TTC549 (cell line): Measurements from ENCODE around the gene SNRPA1.
A peak's percentile ranks its signal among the peaks of the same experiment; 100 is the strongest.

Experiments
- FAIRE-seq: peaks from 2 replicates; lab custom pipeline; 2012; peaks lifted over from hg19 to GRCh38; lab: Jason Lieb, UNC

SNRPA1 gene

GRCh38 chr15:101258238-101259144 lies 36.6 kb downstream of the SNRPA1 start:
- peak; percentile 15 for FAIRE-seq

- FAIRE-seq, result no peak
Measured at GRCh38 chr15:101256757-101257156, 38.3 kb downstream of the SNRPA1 start.

- FAIRE-seq, result no peak
Measured at GRCh38 chr15:101255615-101256241, 39.3 kb downstream of the SNRPA1 start.

GRCh38 chr15:101255051-101255395 lies 40.0 kb downstream of the SNRPA1 start:
- no peak for FAIRE-seq

GRCh38 chr15:101254157-101255050 lies 40.6 kb downstream of the SNRPA1 start:
- FAIRE-seq, result no peak

GRCh38 chr15:101252836-101253235 lies 42.2 kb downstream of the SNRPA1 start:
- no peak for FAIRE-seq

GRCh38 chr15:101251830-101252820 lies 42.9 kb downstream of the SNRPA1 start, which contains the start of gene CHSY1:
Gene CHSY1, minus strand, starts transcription at chr15:101252048. Its CDS starts 592 bp downstream, at chr15:101251456.
- no peak for FAIRE-seq

GRCh38 chr15:101250873-101251829 lies 43.9 kb downstream of the SNRPA1 start:
- FAIRE-seq, result no peak

- FAIRE-seq, result no peak
Measured at GRCh38 chr15:101250341-101250831, 44.7 kb downstream of the SNRPA1 start.

GRCh38 chr15:101248274-101248673 lies 46.8 kb downstream of the SNRPA1 start:
- FAIRE-seq, result no peak

- no peak for FAIRE-seq
Measured at GRCh38 chr15:101246824-101247745, 48.0 kb downstream of the SNRPA1 start.

GRCh38 chr15:101246391-101246790 lies 48.7 kb downstream of the SNRPA1 start:
- no peak for FAIRE-seq

GRCh38 chr15:101244889-101245668 lies 50.0 kb downstream of the SNRPA1 start:
- FAIRE-seq, result no peak

- no peak for FAIRE-seq
Measured at GRCh38 chr15:101244036-101244781, 50.8 kb downstream of the SNRPA1 start.

- no peak for FAIRE-seq
Measured at GRCh38 chr15:101243420-101243819, 51.6 kb downstream of the SNRPA1 start.

- no peak for FAIRE-seq
Measured at GRCh38 chr15:101242999-101243336, 52.1 kb downstream of the SNRPA1 start.
